CD4-positive, alpha-beta T cell treated with Interleukin-15 for 1 hour (primary cell): ENCODE results near the gene RFT1.
"Not testable (repeated sequence)": the region's sequence is repeated elsewhere in the genome, so short reads cannot be mapped to it uniquely, and the experiment has no call there.

Source experiments
- DNase-seq: peaks from one replicate; pipeline ENCODE4 v3.0.0-alpha.2; 2020

Gene RFT1

GRCh38 chr3:53065841-53066480, 64.3 kb downstream of the RFT1 start:
- no peak for DNase-seq

GRCh38 chr3:53062905-53063304, 67.3 kb downstream of the RFT1 start:
- DNase-seq = no peak

- no peak for DNase-seq
Measured at GRCh38 chr3:53056442-53056841, 73.8 kb downstream of the RFT1 start.

- not testable (repeated sequence) for DNase-seq
Measured at GRCh38 chr3:53054233-53054632, 76.0 kb downstream of the RFT1 start.

GRCh38 chr3:53051929-53052328, 78.3 kb downstream of the RFT1 start:
- DNase-seq = no peak

GRCh38 chr3:53049987-53050386, 80.2 kb downstream of the RFT1 start:
- DNase-seq = no peak

- peak; percentile 75 for DNase-seq
Measured at GRCh38 chr3:53046171-53047170, 83.8 kb downstream of the RFT1 start.

GRCh38 chr3:53045518-53046170, 84.6 kb downstream of the RFT1 start, which contains the start of gene SFMBT1:
TSS of gene SFMBT1 (minus strand) at chr3:53046073. CDS start at chr3:52969128, 76,945 bp downstream.
- peak; percentile 80 for DNase-seq

- peak; percentile 76 for DNase-seq
Measured at GRCh38 chr3:53044711-53045517, 85.3 kb downstream of the RFT1 start.

- no peak for DNase-seq
Measured at GRCh38 chr3:53044371-53044710, 85.9 kb downstream of the RFT1 start.

- DNase-seq = no peak
Measured at GRCh38 chr3:53043738-53044137, 86.5 kb downstream of the RFT1 start.

- no peak for DNase-seq
Measured at GRCh38 chr3:53042651-53043050, 87.6 kb downstream of the RFT1 start.

- no peak for DNase-seq
Measured at GRCh38 chr3:53040351-53040820, 89.8 kb downstream of the RFT1 start.

GRCh38 chr3:53039376-53039752, 90.9 kb downstream of the RFT1 start:
- no peak for DNase-seq

- no peak for DNase-seq
Measured at GRCh38 chr3:53038679-53039375, 91.4 kb downstream of the RFT1 start.
